ENCODE data around the gene PLPP4. TPM values are rescaled to one million over a fixed set of nuclear protein-coding genes. Genes with fewer than 3 reads are reported as not detected.
"Not testable (repeated sequence)": the region's sequence is repeated elsewhere in the genome, so short reads cannot be mapped to it uniquely, and the experiment has no call there.

Gene PLPP4
- total RNA-seq, 1 donor from 2014 or later, result 2.5 TPM

- Histone ChIP-seq H3K4me3 (no peak overlapping the region), H3K9me3 (no peaks in the 10 kb centered on the region), H3K27me3 (no peaks in the 10 kb centered on the region), H3K27ac (no peak overlapping the region), H3K36me3 (no peaks in the 10 kb centered on the region), H3K4me1 (no peaks in the 10 kb centered on the region)
- TF ChIP-seq POLR2AphosphoS5 (IDR thresholded peaks at IDR 0.05; ENCODE audit: insufficient read depth in 1 of 2, low read depth in 1 of 2), result no peak
- no peak for TF ChIP-seq POLR2A (IDR thresholded peaks at IDR 0.05)
- no peak for TF ChIP-seq CTCF (IDR thresholded peaks at IDR 0.05)
- intact Hi-C loops (cut with DNase I), result no loop called here
- DNase-seq (ENCODE audit: extremely low spot score in 2 of 2), result no peak
These were observed 46.7 kb downstream of the PLPP4 start for GRCh38 chr10:120503689-120504088.

GRCh38 chr10:120504227-120504626, 47.2 kb downstream of the PLPP4 start:
- H3K4me1 ChIP-seq; intact Hi-C loops (cut with DNase I); H3K36me3 ChIP-seq; H3K27me3 ChIP-seq; DNase-seq (ENCODE audit: extremely low spot score in 2 of 2); H3K27ac ChIP-seq; H3K4me3 ChIP-seq; H3K9me3 ChIP-seq: not testable (repeated sequence)
- peak in 1 of 2 donors; percentile 58 for TF ChIP-seq POLR2AphosphoS5 (IDR thresholded peaks at IDR 0.05; ENCODE audit: insufficient read depth in 1 of 2, low read depth in 1 of 2)

- Histone ChIP-seq H3K27ac (no peak overlapping the region), H3K4me3 (no peak overlapping the region), H3K36me3 (no peaks in the 10 kb centered on the region), H3K27me3 (no peaks in the 10 kb centered on the region), H3K4me1 (no peaks in the 10 kb centered on the region), H3K9me3 (no peaks in the 10 kb centered on the region)
- no peak for DNase-seq (ENCODE audit: extremely low spot score in 2 of 2)
- TF ChIP-seq POLR2A (IDR thresholded peaks at IDR 0.05), result no peak
- no peak for TF ChIP-seq CTCF (IDR thresholded peaks at IDR 0.05)
- no peak for TF ChIP-seq POLR2AphosphoS5 (IDR thresholded peaks at IDR 0.05; ENCODE audit: insufficient read depth in 1 of 2, low read depth in 1 of 2)
- intact Hi-C loops (cut with DNase I), result no loop called here
These were observed 48.0 kb downstream of the PLPP4 start for GRCh38 chr10:120505056-120505455.

- no peaks in the 10 kb centered on the region for H3K4me1 ChIP-seq
- no peak for DNase-seq (ENCODE audit: extremely low spot score in 2 of 2)
- H3K27ac ChIP-seq, result no peak overlapping the region
- H3K9me3 ChIP-seq, result no peaks in the 10 kb centered on the region
- H3K36me3 ChIP-seq, result no peaks in the 10 kb centered on the region
- no peak overlapping the region for H3K4me3 ChIP-seq
- no peaks in the 10 kb centered on the region for H3K27me3 ChIP-seq
- no peak for TF ChIP-seq POLR2AphosphoS5 (IDR thresholded peaks at IDR 0.05; ENCODE audit: insufficient read depth in 1 of 2, low read depth in 1 of 2)
- TF ChIP-seq POLR2A (IDR thresholded peaks at IDR 0.05), result no peak
- no peak for TF ChIP-seq CTCF (IDR thresholded peaks at IDR 0.05)
- intact Hi-C loops (cut with DNase I), result no loop called here
These were observed 48.8 kb downstream of the PLPP4 start for GRCh38 chr10:120505866-120506265.

- intact Hi-C loops (cut with DNase I), result no loop called here
- DNase-seq (ENCODE audit: extremely low spot score in 2 of 2), result no peak
- Histone ChIP-seq H3K9me3 (no peaks in the 10 kb centered on the region), H3K36me3 (no peaks in the 10 kb centered on the region), H3K4me1 (no peaks in the 10 kb centered on the region), H3K27me3 (no peaks in the 10 kb centered on the region), H3K4me3 (no peak overlapping the region), H3K27ac (no peak overlapping the region)
- no peak for TF ChIP-seq POLR2A (IDR thresholded peaks at IDR 0.05)
- no peak for TF ChIP-seq CTCF (IDR thresholded peaks at IDR 0.05)
- TF ChIP-seq POLR2AphosphoS5 (IDR thresholded peaks at IDR 0.05; ENCODE audit: insufficient read depth in 1 of 2, low read depth in 1 of 2), result no peak
These were observed 49.6 kb downstream of the PLPP4 start for GRCh38 chr10:120506674-120507073.

- Histone ChIP-seq H3K27ac (no peak overlapping the region), H3K4me3 (no peak overlapping the region), H3K27me3 (no peaks in the 10 kb centered on the region), H3K36me3 (no peaks in the 10 kb centered on the region), H3K9me3 (no peaks in the 10 kb centered on the region), H3K4me1 (no peaks in the 10 kb centered on the region)
- no peak for TF ChIP-seq POLR2AphosphoS5 (IDR thresholded peaks at IDR 0.05; ENCODE audit: insufficient read depth in 1 of 2, low read depth in 1 of 2)
- no peak for TF ChIP-seq POLR2A (IDR thresholded peaks at IDR 0.05)
- TF ChIP-seq CTCF (IDR thresholded peaks at IDR 0.05), result no peak
- DNase-seq (ENCODE audit: extremely low spot score in 2 of 2), result no peak
- intact Hi-C loops (cut with DNase I), result no loop called here
These were observed 50.1 kb downstream of the PLPP4 start for GRCh38 chr10:120507175-120507574.
